ENCODE measurements around the gene SLC24A3. TPM values are rescaled to one million over a fixed set of nuclear protein-coding genes. Genes with fewer than 3 reads are reported as not detected.
A peak's percentile ranks its signal among the peaks of the same experiment; 100 is the strongest.

The SLC24A3 gene
- total and polyA plus RNA-seq, 2 of the 13 experiments (the other 11 are each of a cell fraction or from before 2014, with no cell fraction given): not detected

GRCh38 chr20:19562426-19562825, 350.0 kb downstream of the SLC24A3 start (continued):
- TF ChIP-seq ZNF614 (CRISPR knock-in tag; IDR thresholded peaks at IDR 0.05; ENCODE audit: borderline replicate concordance): no peak

- no peaks in the 10 kb centered on the region for H3K36me3 ChIP-seq (replicated peaks in 1 of 2; ENCODE audit: control insufficient read depth in 1 of 2, insufficient read depth in 2 of 2, low read length in 2 of 2)
- ChIA-PET POLR2A (no interaction called here), CTCF (ENCODE audit: low intra/inter-chr PET ratio, low total read pairs) (no interaction called here)
- FAIRE-seq (no peak), DNase-seq (ENCODE audit: low spot score) (no peak), ATAC-seq (no peak)
- no peaks in the 10 kb centered on the region; the same call in 1 of the 2 replicates for H3K9me3 ChIP-seq (ENCODE audit: low read length)
- no peak overlapping the region for H3K4me2 ChIP-seq (ENCODE audit: low read depth, low read length)
- BruUV-seq (replicated peaks): no TSS peak
- no peak overlapping the region for H3K9ac ChIP-seq (ENCODE audit: insufficient read depth, low read depth, low read length)
- no peak overlapping the region for H2AFZ ChIP-seq (ENCODE audit: low read length)
- intact Hi-C loops (cut with micrococcal nuclease; ENCODE audit: unreplicated experiment) (no loop called here), in situ Hi-C loops (cut with HindIII; ENCODE audit: extremely low pct_ligation_motif_present, low pct_unique_long_range_greater_than_20kb) (no loop called here)
- H3K27ac ChIP-seq (ENCODE audit: extremely low read length, insufficient read depth, low read length): no peak overlapping the region
- TF ChIP-seq ELF1 (CRISPR knock-in tag; IDR thresholded peaks at IDR 0.05): no peak
- peak; percentile 94 for TF ChIP-seq CREB1 (IDR thresholded peaks at IDR 0.05)
- TF ChIP-seq CREB1 (CRISPR knock-in tag; IDR thresholded peaks at IDR 0.05): no peak
- TF ChIP-seq RFX1 (IDR thresholded peaks at IDR 0.05): no peak
- 8% methylated on average over 3 of the region's 3 CpGs for WGBS (ENCODE audit: low lambda C conversion rate)
- no peaks in the 10 kb centered on the region for H3K79me2 ChIP-seq (ENCODE audit: insufficient read depth, low read length)
- no peak overlapping the region for H3K4me3 ChIP-seq (replicated peaks in 1 of 3; ENCODE audit: insufficient read depth in 1 of 3, low read depth in 2 of 3, low read length in 3 of 3)
- H3K27me3 ChIP-seq (ENCODE audit: control insufficient read depth in 1 of 2, insufficient read depth in 2 of 2, low read length in 2 of 2): peaks cover 0 to 4% of the 10 kb centered on the region in 2 experiments; a peak in 1 of 5 replicates
- H3K4me1 ChIP-seq (ENCODE audit: insufficient read depth, low read length): no peaks in the 10 kb centered on the region
- H4K20me1 ChIP-seq (ENCODE audit: insufficient read depth, low read length): no peaks in the 10 kb centered on the region
Observed at GRCh38 chr20:19564261-19564660, 351.8 kb downstream of the SLC24A3 start.

GRCh38 chr20:19565736-19566135, 353.3 kb downstream of the SLC24A3 start:
- peaks cover 13% of the 10 kb centered on the region for H3K9me3 ChIP-seq (ENCODE audit: low read length)
- H3K27me3 ChIP-seq (ENCODE audit: control insufficient read depth in 1 of 2, insufficient read depth in 2 of 2, low read length in 2 of 2): peaks cover 0 to 4% of the 10 kb centered on the region in 2 experiments; a peak in 1 of 5 replicates
- BruUV-seq (replicated peaks): no TSS peak
- TF ChIP-seq MAFK (conservative IDR thresholded peaks at IDR 0.05 in 1 of 2, IDR thresholded peaks at IDR 0.05 in 1 of 2; ENCODE audit: low read length in 2 of 2): 0 out of 4 replicates have a peak, but pooled peaks of 1 of the 2 experiments have one; percentile 4
- TF ChIP-seq THAP7 (CRISPR knock-in tag; IDR thresholded peaks at IDR 0.05): no peak
- no peaks in the 10 kb centered on the region for H3K79me2 ChIP-seq (ENCODE audit: insufficient read depth, low read length)
- no peak overlapping the region for H3K4me2 ChIP-seq (ENCODE audit: low read depth, low read length)
- CTCF ChIA-PET (ENCODE audit: low intra/inter-chr PET ratio, low total read pairs): no interaction called here
- in situ Hi-C loops (cut with HindIII; ENCODE audit: extremely low pct_ligation_motif_present, low pct_unique_long_range_greater_than_20kb) (no loop called here), intact Hi-C loops (cut with micrococcal nuclease; ENCODE audit: unreplicated experiment) (no loop called here)
- H3K27ac ChIP-seq (ENCODE audit: extremely low read length, insufficient read depth, low read length): no peak overlapping the region
- ATAC-seq (no peak), DNase-seq (ENCODE audit: low spot score) (no peak), FAIRE-seq (no peak)
- no peaks in the 10 kb centered on the region for H4K20me1 ChIP-seq (ENCODE audit: insufficient read depth, low read length)
- no peaks in the 10 kb centered on the region for H3K36me3 ChIP-seq (replicated peaks in 1 of 2; ENCODE audit: control insufficient read depth in 1 of 2, insufficient read depth in 2 of 2, low read length in 2 of 2)
- no peak overlapping the region for H3K9ac ChIP-seq (ENCODE audit: insufficient read depth, low read depth, low read length)
- WGBS (ENCODE audit: low lambda C conversion rate): 5% methylated on average over 2 of the region's 2 CpGs
- POLR2A ChIA-PET: no interaction called here
- H3K4me1 ChIP-seq (ENCODE audit: insufficient read depth, low read length): no peaks in the 10 kb centered on the region
- H3K4me3 ChIP-seq (replicated peaks in 1 of 3; ENCODE audit: insufficient read depth in 1 of 3, low read depth in 2 of 3, low read length in 3 of 3): no peak overlapping the region
- no peak overlapping the region for H2AFZ ChIP-seq (ENCODE audit: low read length)
